AG04450 (cell line): Measurements from ENCODE around the gene STIM2. TPM values are rescaled to one million over a fixed set of nuclear protein-coding genes. Genes with fewer than 3 reads are reported as not detected.

ENCODE experiments used
- CTCF ChIA-PET: fragments of 300-600, 350-600 bp; formaldehyde crosslinking; extraction: SDS; loops from one replicate; lab custom pipeline; 2022; ENCODE audit warnings: antibody characterized with exemption, inconsistent platforms; lab: Charles Lee
- POLR2A ChIA-PET: fragments of 350-600 bp; formaldehyde crosslinking; extraction: SDS; loops from one replicate; lab custom pipeline; 2021; ENCODE audit warnings: antibody characterized with exemption, inconsistent platforms; lab: Yijun Ruan, JAX
- DNase-seq: peaks from one replicate; pipeline ENCODE4 v3.0.0-alpha.2; 2011; ENCODE audit warnings: low read depth, low spot score
- H3K27ac ChIP-seq: one replicate; pipeline ENCODE4 v1.5.1; 2012; ENCODE audit warnings: low read depth, low read length, control low read depth
- H3K27me3 ChIP-seq: one replicate; pipeline ENCODE4 v1.6.0; 2012; ENCODE audit warnings: low read length; ENCODE audit not compliant: control insufficient read depth, insufficient read depth
- H3K4me3 ChIP-seq: 2 replicates; pipeline ENCODE4 v1.5.1; 2011; ENCODE audit warnings: mild to moderate bottlenecking, low read depth, low read length, control low read depth
- H3K9me3 ChIP-seq: 2 replicates; pipeline ENCODE4 v1.5.1; 2012; ENCODE audit warnings: low read length; ENCODE audit not compliant: control insufficient read depth, insufficient read depth
- CTCF ChIP-seq: IDR thresholded peaks from 2 replicates; pipeline ENCODE4 v1.5.1; 2011; ENCODE audit warnings: low read depth, low read length, control low read depth, inconsistent platforms
- polyA plus RNA-seq: library from polyadenylated mRNA; depleted of rRNA; stranded (reverse); fragments of >200 nt; gene quantifications from 2 replicates; pipeline ENCODE4 v1.2.3, GENCODE V29; 2011

STIM2 gene
- polyA plus RNA-seq, 1 experiment: 26.8 TPM

- H3K4me3 ChIP-seq: peak overlapping the region; percentile 73
- ChIA-PET POLR2A (interaction anchor here (1.3 to 2.8 kb wide), 3 partner anchors 146 to 150 kb away, joined by 5 to 13 read pairs (median 6); no protein-coding TSS in a partner anchor), CTCF (interaction anchor here (0.8 to 2.1 kb wide), 3 partner anchors 12 to 444 kb away, joined by 3 to 17 read pairs (median 5); no protein-coding TSS in a partner anchor)
Measured at GRCh38 chr4:26859762-26860156, 882 bp upstream of the STIM2 start.

GRCh38 chr4:26860922-26861433 lies 337 bp downstream of the STIM2 start:
- no peak for TF ChIP-seq CTCF

More at GRCh38 chr4:26859762-26860156, 882 bp upstream of the STIM2 start:
- Histone ChIP-seq H3K9me3 (no peaks in the 10 kb centered on the region; the same call in 1 of the 2 replicates), H3K27ac (peak overlapping the region; percentile 40), H3K27me3 (no peaks in the 10 kb centered on the region)
- no peak for TF ChIP-seq CTCF
- DNase-seq: no peak

GRCh38 chr4:26861434-26862186 lies 969 bp downstream of the STIM2 start:
- no peak; the same call in 1 of the 2 replicates for TF ChIP-seq CTCF
- Histone ChIP-seq H3K4me3 (peak overlapping the region; percentile 83), H3K9me3 (no peaks in the 10 kb centered on the region; the same call in 1 of the 2 replicates), H3K27ac (peak overlapping the region; percentile 54), H3K27me3 (no peaks in the 10 kb centered on the region)
- POLR2A ChIA-PET: interaction anchor here (0.5 to 2.8 kb wide), 7 partner anchors 8 to 950 kb away, joined by 3 to 13 read pairs (median 6); no protein-coding TSS in a partner anchor
- DNase-seq: no peak
- CTCF ChIA-PET: interaction anchor here (0.6 to 2.1 kb wide), 6 partner anchors 22 to 1476 kb away, joined by 3 to 17 read pairs (median 4); no protein-coding TSS in a partner anchor

More at GRCh38 chr4:26860922-26861433, 337 bp downstream of the STIM2 start:
- Histone ChIP-seq H3K4me3 (peak overlapping the region; percentile 83), H3K27ac (peak overlapping the region; percentile 54), H3K27me3 (no peaks in the 10 kb centered on the region), H3K9me3 (no peaks in the 10 kb centered on the region; the same call in 1 of the 2 replicates)
- ChIA-PET POLR2A (interaction anchor here (0.5 to 2.8 kb wide), 11 partner anchors 8 to 1549 kb away, joined by 3 to 13 read pairs (median 5); partner anchors contain the start of gene ZCCHC4), CTCF (interaction anchor here (0.6 to 2.1 kb wide), 10 partner anchors 8 to 1475 kb away, joined by 3 to 17 read pairs (median 4); no protein-coding TSS in a partner anchor)
- no peak for DNase-seq

GRCh38 chr4:26862381-26862915 lies 1.8 kb downstream of the STIM2 start:
- TF ChIP-seq CTCF: no peak
- Histone ChIP-seq H3K27ac (no peak overlapping the region), H3K4me3 (peak overlapping the region; percentile 83), H3K27me3 (no peaks in the 10 kb centered on the region), H3K9me3 (no peaks in the 10 kb centered on the region; the same call in 1 of the 2 replicates)
- no peak for DNase-seq
- CTCF ChIA-PET: no interaction called here
- POLR2A ChIA-PET: interaction anchor here (2.8 kb wide), 1 partner anchor 143 kb away, joined by 13 read pairs; no protein-coding TSS in a partner anchor
